Parathyroid adenoma (tissue), 2 donors: ENCODE data around the gene HLA-DQB2.

ENCODE experiments used
- H2AFZ ChIP-seq: fragments of 300-600 bp; sonication (generic); one replicate; pipeline ENCODE4 v1.7.0; 2017; ENCODE audit warnings: antibody characterized with exemption, mild to moderate bottlenecking
- H3K27ac ChIP-seq: fragments of 300-600 bp; sonication (generic); one replicate; pipeline ENCODE4 v1.7.0; 2017
- H3K27me3 ChIP-seq: fragments of 300-600 bp; sonication (generic); one replicate; pipeline ENCODE4 v1.7.0; 2017; ENCODE audit warnings: low read length; ENCODE audit not compliant: control insufficient read depth, insufficient read depth
- H3K36me3 ChIP-seq: fragments of 300-600 bp; sonication (generic); one replicate; pipeline ENCODE4 v1.7.0; 2017; ENCODE audit warnings: low read length; ENCODE audit not compliant: control insufficient read depth, insufficient read depth
- H3K4me1 ChIP-seq: fragments of 300-600 bp; sonication (generic); one replicate; pipeline ENCODE4 v1.7.0; 2017; ENCODE audit warnings: control low read depth
- H3K4me2 ChIP-seq: fragments of 300-600 bp; sonication (generic); one replicate; pipeline ENCODE4 v1.7.0; 2017; ENCODE audit warnings: low read length
- H3K4me3 ChIP-seq: fragments of 300-600 bp; sonication (generic); one replicate; pipeline ENCODE4 v1.7.0; 2017; ENCODE audit warnings: low read depth, low read length
- H3K79me2 ChIP-seq: fragments of 300-600 bp; sonication (generic); one replicate; pipeline ENCODE4 v1.7.0; 2017; ENCODE audit warnings: control low read depth
- H3K9ac ChIP-seq: fragments of 300-600 bp; sonication (generic); one replicate; pipeline ENCODE4 v1.7.0; 2017; ENCODE audit warnings: mild to moderate bottlenecking
- H3K9me3 ChIP-seq: fragments of 300-600 bp; sonication (generic); one replicate; pipeline ENCODE4 v1.7.0; 2017; ENCODE audit warnings: low read length; ENCODE audit not compliant: control insufficient read depth
- TF ChIP-seq, protein P1 (sequence below): fragments of 300-600 bp; sonication (generic); IDR thresholded peaks from one replicate; pipeline ENCODE4 v1.7.0; 2017; ENCODE audit warnings: antibody characterized with exemption, mild to moderate bottlenecking
- donor health status: primary hyperparathyroidism.

The HLA-DQB2 gene

GRCh38 chr6:32742374-32742773, 21.0 kb downstream of the HLA-DQB2 start:
- H3K9me3 ChIP-seq = no peaks in the 10 kb centered on the region
- H3K36me3 ChIP-seq = no peaks in the 10 kb centered on the region
- H3K79me2 ChIP-seq = no peaks in the 10 kb centered on the region
- H3K4me2 ChIP-seq = no peak overlapping the region
- H3K9ac ChIP-seq = no peak overlapping the region
- H3K4me3 ChIP-seq = no peak overlapping the region
- TF ChIP-seq, protein P1, sequence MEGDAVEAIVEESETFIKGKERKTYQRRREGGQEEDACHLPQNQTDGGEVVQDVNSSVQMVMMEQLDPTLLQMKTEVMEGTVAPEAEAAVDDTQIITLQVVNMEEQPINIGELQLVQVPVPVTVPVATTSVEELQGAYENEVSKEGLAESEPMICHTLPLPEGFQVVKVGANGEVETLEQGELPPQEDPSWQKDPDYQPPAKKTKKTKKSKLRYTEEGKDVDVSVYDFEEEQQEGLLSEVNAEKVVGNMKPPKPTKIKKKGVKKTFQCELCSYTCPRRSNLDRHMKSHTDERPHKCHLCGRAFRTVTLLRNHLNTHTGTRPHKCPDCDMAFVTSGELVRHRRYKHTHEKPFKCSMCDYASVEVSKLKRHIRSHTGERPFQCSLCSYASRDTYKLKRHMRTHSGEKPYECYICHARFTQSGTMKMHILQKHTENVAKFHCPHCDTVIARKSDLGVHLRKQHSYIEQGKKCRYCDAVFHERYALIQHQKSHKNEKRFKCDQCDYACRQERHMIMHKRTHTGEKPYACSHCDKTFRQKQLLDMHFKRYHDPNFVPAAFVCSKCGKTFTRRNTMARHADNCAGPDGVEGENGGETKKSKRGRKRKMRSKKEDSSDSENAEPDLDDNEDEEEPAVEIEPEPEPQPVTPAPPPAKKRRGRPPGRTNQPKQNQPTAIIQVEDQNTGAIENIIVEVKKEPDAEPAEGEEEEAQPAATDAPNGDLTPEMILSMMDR = no peak
- no peaks in the 10 kb centered on the region for H3K27me3 ChIP-seq
- no peak overlapping the region for H2AFZ ChIP-seq
- no peaks in the 10 kb centered on the region for H3K4me1 ChIP-seq
- H3K27ac ChIP-seq = no peak overlapping the region

GRCh38 chr6:32741031-32741960, 22.0 kb downstream of the HLA-DQB2 start, which contains the start of gene HLA-DQA2:
TSS of gene HLA-DQA2 (plus strand) at chr6:32741391. CDS start at chr6:32741444, 53 bp downstream.
- H3K9me3 ChIP-seq = no peaks in the 10 kb centered on the region

GRCh38 chr6:32738126-32738525, 25.2 kb downstream of the HLA-DQB2 start:
- Histone ChIP-seq H3K9ac (no peak overlapping the region), H3K4me1 (no peaks in the 10 kb centered on the region), H3K79me2 (no peaks in the 10 kb centered on the region), H2AFZ (no peak overlapping the region), H3K4me3 (no peak overlapping the region), H3K4me2 (no peak overlapping the region), H3K36me3 (no peaks in the 10 kb centered on the region), H3K27me3 (no peaks in the 10 kb centered on the region), H3K27ac (no peak overlapping the region), H3K9me3 (no peaks in the 10 kb centered on the region)
- TF ChIP-seq, protein P1 = no peak

More at GRCh38 chr6:32741031-32741960, 22.0 kb downstream of the HLA-DQB2 start, which contains the start of gene HLA-DQA2:
- TF ChIP-seq, protein P1 = no peak
- H3K9ac ChIP-seq = no peak within 1 kb of the TSS
- H3K27ac ChIP-seq = no peak within 1 kb of the TSS
- H3K36me3 ChIP-seq = no peaks in the 10 kb centered on the region
- H2AFZ ChIP-seq = no peak within 1 kb of the TSS
- no peaks in the 10 kb centered on the region for H3K79me2 ChIP-seq
- no peaks in the 10 kb centered on the region for H3K4me1 ChIP-seq
- no peaks in the 10 kb centered on the region for H3K27me3 ChIP-seq
- H3K4me3 ChIP-seq = no peak within 1 kb of the TSS
- no peak within 1 kb of the TSS for H3K4me2 ChIP-seq

GRCh38 chr6:32718879-32719278, 44.5 kb downstream of the HLA-DQB2 start:
- Histone ChIP-seq H3K9me3 (no peaks in the 10 kb centered on the region), H3K4me2 (no peak overlapping the region), H3K4me3 (no peak overlapping the region), H3K36me3 (no peaks in the 10 kb centered on the region), H3K4me1 (no peaks in the 10 kb centered on the region), H3K27me3 (no peaks in the 10 kb centered on the region), H3K27ac (no peak overlapping the region), H3K9ac (no peak overlapping the region), H3K79me2 (no peaks in the 10 kb centered on the region), H2AFZ (no peak overlapping the region)
- TF ChIP-seq, protein P1 = no peak
